Choroid plexus epithelial cell (primary cell): Measurements from ENCODE around the gene TMC6.

Source experiments
- DNase-seq: peaks from one replicate; pipeline ENCODE4 v3.0.0-alpha.2; 2010; ENCODE audit warnings: low read depth
- H3K4me3 ChIP-seq: 2 replicates; pipeline ENCODE4 v1.5.1; 2011; ENCODE audit warnings: low read depth, mild to moderate bottlenecking, control low read depth, low read length, moderate library complexity
- TF ChIP-seq, protein P1 (sequence below): conservative IDR thresholded peaks from 2 replicates; pipeline ENCODE4 v1.5.1; 2011; ENCODE audit warnings: low read depth, mild to moderate bottlenecking, control low read depth, inconsistent platforms, low read length, moderate library complexity

Gene TMC6, protein sequence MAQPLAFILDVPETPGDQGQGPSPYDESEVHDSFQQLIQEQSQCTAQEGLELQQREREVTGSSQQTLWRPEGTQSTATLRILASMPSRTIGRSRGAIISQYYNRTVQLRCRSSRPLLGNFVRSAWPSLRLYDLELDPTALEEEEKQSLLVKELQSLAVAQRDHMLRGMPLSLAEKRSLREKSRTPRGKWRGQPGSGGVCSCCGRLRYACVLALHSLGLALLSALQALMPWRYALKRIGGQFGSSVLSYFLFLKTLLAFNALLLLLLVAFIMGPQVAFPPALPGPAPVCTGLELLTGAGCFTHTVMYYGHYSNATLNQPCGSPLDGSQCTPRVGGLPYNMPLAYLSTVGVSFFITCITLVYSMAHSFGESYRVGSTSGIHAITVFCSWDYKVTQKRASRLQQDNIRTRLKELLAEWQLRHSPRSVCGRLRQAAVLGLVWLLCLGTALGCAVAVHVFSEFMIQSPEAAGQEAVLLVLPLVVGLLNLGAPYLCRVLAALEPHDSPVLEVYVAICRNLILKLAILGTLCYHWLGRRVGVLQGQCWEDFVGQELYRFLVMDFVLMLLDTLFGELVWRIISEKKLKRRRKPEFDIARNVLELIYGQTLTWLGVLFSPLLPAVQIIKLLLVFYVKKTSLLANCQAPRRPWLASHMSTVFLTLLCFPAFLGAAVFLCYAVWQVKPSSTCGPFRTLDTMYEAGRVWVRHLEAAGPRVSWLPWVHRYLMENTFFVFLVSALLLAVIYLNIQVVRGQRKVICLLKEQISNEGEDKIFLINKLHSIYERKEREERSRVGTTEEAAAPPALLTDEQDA

GRCh38 chr17:78128551-78129350 lies at the start of gene TMC6:
TMC6 (minus strand) TSS chr17:78128755; CDS start chr17:78126832, 1,923 bp downstream.
- no peak for DNase-seq
- H3K4me3 ChIP-seq = peak within 1 kb of the TSS; percentile 65
- TF ChIP-seq, protein P1, sequence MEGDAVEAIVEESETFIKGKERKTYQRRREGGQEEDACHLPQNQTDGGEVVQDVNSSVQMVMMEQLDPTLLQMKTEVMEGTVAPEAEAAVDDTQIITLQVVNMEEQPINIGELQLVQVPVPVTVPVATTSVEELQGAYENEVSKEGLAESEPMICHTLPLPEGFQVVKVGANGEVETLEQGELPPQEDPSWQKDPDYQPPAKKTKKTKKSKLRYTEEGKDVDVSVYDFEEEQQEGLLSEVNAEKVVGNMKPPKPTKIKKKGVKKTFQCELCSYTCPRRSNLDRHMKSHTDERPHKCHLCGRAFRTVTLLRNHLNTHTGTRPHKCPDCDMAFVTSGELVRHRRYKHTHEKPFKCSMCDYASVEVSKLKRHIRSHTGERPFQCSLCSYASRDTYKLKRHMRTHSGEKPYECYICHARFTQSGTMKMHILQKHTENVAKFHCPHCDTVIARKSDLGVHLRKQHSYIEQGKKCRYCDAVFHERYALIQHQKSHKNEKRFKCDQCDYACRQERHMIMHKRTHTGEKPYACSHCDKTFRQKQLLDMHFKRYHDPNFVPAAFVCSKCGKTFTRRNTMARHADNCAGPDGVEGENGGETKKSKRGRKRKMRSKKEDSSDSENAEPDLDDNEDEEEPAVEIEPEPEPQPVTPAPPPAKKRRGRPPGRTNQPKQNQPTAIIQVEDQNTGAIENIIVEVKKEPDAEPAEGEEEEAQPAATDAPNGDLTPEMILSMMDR = no peak

GRCh38 chr17:78176548-78177025 lies 48.0 kb upstream of the TMC6 start:
- H3K4me3 ChIP-seq = no peak overlapping the region
- TF ChIP-seq, protein P1 = peak; percentile 81
- DNase-seq = peak; percentile 41

GRCh38 chr17:78175643-78175981 lies 47.1 kb upstream of the TMC6 start:
- no peak overlapping the region for H3K4me3 ChIP-seq
- no peak for DNase-seq
- TF ChIP-seq, protein P1 = no peak

DNA sequence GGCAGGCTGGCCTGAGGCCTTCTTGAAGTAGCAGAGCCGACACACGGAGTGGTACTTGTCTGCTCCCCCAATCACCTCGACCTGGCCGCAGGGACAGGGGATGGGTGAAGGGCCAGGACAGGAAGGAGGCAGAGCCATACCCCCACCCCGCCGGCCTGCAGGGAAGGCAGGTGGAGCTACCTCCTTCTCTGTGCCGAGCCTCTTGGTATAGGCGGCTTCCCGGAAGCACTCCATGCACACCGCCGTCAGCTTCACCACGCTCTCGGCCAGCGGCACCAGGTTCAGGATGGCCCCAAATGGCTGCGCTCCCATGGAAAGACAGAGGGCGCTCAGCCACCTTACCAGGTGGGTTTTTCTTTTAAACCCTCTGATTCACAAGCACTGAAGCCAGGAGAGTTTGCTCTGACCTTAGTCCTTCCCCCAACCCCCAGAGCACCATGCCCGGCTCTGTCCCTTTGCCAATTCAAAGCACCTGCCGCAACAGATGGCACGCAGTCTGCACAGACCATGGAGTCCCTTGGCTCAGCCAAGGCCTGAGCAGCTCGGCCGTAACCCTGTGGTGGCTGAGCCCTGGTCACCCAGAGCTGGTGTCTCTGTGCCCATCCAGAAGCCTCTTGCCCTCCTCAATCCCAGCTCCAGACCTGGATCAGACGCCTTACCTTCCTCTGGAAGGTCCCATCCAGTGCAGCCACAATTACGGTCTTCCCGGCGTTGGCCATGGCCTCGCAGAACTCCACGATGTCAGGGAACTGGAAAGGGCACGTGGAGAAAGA lies 46.5 kb upstream of the TMC6 start:
- no peak for DNase-seq
- TF ChIP-seq, protein P1 = peak; percentile 22
- H3K4me3 ChIP-seq = no peak overlapping the region

DNA sequence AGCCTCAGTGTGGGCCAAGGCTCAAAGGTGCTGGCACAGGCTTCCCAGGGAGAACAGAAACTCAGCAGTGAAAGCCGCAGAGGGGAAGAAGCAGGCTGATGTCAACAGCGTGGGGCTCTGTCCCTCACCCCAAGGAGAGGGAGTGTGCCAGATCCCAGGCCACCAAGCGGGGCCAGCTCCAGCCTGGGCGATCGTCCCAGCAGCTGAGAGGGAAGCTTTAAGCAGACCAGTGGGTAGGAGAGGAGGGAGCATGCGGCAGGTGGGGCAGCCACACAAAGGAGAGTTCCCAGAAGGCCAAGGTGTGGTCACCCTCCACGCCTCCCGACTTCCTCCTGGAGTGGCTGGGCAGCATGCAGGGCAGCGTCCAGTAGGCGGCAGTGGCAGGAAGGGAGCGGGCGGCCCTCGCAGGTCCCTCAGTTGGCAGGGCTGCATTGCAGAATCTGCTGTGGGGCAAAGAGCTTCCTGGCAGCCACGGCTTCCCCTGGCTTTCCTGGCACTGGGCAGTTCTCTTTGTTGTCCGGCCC lies 45.9 kb upstream of the TMC6 start:
- DNase-seq = no peak
- H3K4me3 ChIP-seq = no peak overlapping the region
- TF ChIP-seq, protein P1 = no peak
